Globus pallidus (tissue), 1 donor: ENCODE measurements around the gene ARL5A.
A peak's percentile ranks its signal among the peaks of the same experiment; 100 is the strongest.

Source experiments
- DNase-seq: peaks from one replicate; pipeline ENCODE4 v3.0.0-alpha.2; 2015; ENCODE audit warnings: low spot score

ARL5A gene

DNA sequence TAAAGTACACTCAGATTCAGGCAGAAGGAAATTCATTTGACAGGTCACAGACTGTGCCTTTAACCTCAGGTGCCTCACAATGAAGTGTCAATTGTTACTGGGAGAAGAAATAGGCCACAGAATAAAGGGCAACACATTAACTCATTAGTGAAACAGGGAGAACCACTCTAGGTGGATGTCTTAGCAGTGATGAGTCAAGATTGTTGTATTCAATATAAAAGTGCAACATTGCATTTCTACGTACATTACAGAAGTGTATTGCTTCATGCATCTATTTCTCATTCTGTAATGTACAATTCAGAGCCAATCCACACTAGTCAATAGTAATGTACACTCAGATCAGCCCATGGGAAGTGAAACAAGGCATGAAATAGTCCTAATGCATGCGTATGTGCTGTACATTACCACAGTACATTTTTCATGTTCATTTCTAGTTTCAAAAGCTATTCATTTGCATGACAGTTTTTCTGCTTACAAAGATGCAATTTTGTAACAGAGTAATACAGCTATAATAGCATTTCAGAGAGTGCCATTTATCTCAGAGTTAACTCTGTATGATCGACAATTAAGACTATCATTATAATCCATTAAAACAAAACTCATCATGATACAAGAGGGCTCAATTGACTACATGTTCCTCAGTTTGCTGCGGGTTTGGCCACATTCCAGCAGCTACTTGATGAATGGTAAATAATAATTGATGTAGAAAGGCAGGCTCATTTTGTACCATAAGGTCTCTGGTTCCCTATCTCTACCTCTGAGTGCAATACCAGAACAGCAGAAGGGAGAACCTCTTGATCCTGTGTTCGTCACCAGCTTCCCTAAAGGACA lies 12.2 kb upstream of the ARL5A start:
- no peak for DNase-seq

DNA sequence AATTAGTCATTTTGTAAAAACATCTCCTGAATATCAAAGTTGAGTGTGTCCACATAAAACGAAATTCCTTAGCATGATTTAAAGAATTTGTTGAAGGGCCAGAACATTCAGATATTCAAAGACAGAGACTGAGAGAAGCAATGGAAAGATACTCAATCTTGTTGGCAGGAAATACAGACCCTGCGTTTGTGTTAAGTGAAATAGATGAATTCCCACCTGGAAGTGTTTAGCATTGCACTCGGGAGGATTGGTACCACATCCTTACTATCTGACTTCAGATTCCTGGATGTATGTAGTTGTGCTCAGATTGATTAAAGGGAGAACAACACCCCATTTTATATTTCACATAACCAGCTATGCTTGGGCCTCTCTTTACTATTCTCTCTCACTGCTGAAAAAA lies 9.7 kb upstream of the ARL5A start:
- DNase-seq: no peak

DNA sequence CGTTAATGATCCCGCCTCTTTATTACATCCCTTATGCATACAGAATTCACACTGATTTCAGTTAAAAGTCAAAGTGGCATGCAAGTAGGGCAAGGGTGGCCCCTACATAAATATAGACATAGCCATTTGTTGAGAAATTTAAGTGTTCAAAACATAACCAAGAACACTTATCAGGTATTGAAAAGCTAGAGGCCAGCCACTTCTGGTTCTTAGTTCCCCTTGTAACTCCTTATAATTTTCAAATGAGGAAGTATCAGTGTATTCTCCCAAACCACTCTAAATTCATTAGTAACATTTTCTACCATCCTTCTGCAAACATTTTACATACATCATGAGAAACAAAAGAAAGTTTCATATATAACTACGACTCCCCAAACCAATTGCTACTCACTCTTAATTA lies 5.8 kb upstream of the ARL5A start:
- no peak for DNase-seq

DNA sequence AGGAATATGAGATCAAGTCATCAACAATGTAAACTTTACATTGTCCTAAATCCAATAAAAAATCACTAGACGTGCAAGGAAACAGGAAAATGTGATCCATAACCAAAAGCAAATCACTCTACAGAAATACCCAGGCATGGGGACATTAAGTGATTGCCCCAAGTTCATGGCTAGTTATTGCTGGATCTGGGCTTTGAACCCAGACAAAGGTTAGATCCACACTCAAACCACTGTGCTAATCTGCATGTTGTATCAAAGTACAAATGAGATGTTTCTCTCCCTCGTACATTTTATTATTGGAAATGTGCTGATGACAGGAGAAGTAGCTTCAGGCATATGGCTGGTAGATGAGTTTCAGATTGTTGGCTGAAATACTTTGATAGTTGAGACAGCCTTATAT lies 2.7 kb upstream of the ARL5A start:
- DNase-seq: no peak

DNA sequence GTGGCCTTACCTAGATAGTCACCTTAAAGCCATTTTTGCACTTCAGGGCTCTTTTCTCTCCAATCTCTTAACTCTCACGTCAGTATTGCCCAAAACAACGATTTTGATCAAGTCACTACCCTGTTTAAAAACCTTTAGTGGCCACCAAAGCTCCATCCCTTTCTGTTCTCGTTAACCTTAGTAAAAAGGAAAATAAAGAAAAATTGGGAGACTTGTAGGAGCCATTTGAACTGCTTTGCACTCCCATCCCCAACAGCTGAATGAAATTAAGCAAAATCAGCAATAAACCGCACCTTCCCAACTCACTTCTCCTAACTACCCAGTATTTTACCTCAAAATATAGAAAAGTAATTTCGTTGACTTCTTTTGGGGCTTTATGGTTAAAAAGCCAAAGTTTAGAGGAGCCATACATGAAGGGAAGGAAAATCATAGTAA lies 686 bp upstream of the ARL5A start:
- DNase-seq: no peak

DNA sequence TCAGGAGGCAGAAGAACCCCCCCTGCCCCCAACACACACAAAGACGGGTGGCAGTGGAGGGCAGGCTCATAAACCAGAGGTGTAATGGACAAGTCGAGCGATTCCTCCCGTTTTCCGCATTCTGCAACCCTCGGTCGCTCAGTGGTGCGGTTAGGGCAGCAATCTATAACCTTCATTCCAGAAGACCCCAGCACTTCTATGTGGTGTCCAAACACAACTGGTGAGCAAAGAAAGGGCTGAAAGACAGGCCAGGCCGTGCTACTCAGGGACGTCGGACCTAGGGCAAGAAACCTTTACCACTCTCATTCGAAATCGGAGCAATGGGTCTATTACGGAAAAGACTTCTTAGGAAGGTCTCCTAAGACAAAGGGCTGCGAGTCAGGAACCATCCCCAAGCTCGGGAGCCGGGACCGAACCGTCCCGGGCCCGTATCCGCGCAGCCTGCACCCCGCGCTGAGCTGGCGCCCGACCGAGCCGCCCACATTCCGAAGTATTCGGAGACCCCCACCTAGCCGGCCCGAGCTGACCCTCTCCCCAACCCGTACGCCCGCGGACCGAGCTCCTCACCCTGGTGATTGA lies 568 bp downstream of the ARL5A start:
- DNase-seq: peak; percentile 27

DNA sequence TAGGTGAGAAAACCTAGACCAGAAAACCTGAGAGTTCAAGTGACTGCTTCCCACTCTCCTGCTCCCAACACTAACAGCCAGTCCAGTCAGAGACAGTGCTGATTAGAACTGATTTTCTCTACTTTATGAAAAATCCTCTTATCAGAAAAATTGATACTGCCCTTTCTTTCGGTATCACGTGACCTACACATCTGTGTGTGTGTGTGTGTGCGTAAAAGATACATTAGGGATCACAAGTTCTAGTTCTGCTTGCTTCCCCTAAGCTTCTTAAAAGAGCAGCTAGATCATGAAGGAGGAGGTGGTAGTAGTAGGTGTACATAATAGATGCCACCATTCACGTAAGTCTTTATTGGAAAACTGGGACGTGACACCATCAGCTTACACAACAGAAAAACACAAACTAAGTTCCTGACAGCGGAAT lies 1.5 kb downstream of the ARL5A start:
- peak; percentile 15 for DNase-seq

DNA sequence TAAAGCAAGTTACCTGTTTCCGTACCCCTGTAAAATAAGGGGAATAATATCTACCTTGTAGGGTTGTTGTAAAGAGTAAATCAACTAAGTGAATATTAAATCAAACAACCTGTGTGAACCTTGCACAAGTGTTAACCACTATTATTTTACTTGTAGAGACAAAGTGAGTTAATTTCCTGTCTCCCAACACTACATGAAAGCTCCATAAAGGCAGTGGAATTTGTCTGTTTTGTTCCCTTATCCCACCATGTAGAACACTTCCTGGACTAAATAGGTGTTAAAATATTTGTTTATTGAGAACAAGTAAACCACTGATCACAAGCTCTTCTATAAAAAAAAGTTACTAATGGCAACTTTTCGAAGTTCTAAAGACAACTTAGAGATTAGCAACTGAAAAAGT lies 3.3 kb downstream of the ARL5A start:
- no peak for DNase-seq

DNA sequence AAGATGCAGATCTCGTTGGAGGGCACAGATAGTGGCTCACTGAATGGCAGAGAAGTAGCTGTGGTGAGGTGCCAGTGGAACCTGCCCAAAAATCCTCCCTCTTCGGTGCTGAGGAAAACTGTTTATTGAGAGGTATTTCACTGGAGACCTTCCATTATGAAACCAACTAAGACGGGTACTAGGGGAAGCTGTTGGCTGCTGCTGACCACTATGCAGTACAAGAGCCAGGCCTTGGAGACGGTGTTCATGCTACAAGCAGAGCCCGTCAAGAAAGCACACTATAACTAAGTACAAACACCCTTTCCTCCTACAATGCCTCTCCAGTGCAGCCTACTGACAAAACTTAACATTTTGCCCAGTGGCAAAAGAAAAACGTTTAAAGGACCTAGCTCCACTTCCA lies 4.6 kb downstream of the ARL5A start:
- peak; percentile 10 for DNase-seq

DNA sequence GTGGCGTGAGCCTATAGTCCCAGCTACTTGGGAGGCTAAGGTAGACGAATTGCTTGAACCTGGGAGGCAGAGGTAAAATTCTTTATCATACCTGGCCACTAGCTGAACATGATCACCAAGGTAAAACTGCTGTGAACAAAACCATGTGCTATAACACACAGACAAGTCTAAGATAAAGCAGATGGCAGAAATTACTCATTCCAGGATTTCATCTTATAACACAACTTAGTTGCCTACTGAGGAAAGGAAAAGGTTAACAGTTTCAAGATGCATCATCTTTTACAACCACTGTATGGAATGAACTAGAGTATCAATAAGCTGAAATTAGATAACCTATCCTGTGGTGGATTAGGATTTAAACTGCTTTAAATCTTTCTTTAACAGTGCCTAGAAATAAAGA lies 8.3 kb downstream of the ARL5A start:
- no peak for DNase-seq

DNA sequence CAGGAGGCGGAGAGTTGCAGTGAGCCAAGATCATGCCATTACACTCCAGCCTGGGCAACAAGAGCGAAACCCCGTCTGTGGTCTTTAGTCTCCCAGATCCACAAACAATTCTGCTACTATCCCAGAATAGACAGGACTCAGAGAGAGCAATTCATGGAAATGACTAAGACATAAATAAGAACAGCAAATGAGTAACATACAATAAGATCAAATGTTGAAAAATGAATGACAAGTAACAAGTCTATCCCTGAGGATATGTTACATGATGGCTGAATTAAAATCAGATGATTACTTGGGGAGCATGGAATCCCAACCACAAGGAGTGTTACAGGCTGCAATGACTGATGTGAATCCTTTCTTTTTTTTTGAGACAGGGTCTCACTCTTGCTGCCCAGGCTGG lies 10.3 kb downstream of the ARL5A start:
- no peak for DNase-seq

DNA sequence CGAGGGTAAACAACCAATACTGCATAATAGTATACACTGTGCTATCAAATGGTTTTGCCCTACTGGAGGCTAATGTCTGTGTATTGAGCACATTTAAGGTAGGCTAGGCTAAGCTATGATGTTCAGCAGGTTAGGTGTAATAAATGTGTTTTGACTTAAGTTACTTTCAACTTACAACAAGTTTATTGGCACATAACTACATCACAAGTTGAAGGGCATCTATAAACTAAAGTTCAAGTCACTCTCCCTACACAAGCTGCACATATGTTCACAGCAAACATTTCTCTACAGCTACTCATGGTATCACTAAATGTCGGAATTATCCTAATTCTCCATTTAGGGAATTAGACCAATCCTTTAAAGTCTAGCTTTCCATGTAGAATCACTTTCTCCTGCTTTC lies 11.4 kb downstream of the ARL5A start:
- no peak for DNase-seq

DNA sequence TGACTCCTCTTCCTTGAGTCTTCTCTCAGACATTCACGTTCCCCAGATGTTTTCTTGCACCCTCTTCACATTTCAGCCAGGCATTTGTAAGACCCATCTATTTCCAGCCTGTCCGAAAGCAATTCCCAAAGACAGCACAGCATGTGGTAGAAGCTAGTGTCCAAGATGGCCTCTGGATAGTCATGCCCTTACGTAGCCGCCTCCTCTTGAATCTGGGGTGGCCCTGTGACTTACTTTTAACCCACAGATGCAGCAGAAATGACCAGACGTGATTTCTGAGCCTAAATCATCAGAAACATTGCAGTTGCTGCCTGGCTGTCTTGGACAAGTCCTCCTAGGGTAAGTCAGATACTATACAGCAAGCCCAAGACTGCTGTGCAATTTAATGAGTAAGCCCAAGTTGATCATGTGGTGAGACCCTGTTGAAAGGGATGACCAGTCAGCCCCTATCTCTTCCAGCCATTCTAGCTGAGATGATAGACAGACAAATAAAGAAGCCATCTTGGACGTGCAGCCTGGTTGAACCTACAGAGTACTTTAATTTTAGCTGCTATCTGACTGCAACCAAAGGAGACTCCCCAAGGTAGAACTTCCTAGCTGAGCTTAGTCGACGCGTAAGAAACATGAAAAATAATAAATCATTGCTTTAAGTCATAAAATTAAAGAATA lies 12.3 kb downstream of the ARL5A start:
- DNase-seq: no peak

DNA sequence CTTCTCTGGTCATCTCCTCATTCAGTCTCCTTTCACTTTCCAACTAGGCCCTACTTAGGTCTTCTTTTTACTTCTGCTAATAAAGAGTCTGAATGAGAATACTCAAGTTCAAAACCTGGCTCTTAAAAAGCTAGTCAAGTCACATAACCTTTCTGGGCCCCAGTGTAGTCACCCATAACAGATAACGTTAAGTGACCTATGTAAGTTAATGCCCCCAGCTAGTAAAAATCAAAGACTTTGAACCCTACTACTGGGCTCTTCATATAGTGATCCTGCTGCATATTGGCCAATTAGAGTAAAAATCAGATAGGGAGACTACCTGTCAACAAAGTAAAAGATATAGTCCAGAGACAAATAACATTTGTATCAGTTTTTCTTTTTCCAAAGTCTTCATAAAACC lies 17.7 kb downstream of the ARL5A start:
- no peak for DNase-seq

DNA sequence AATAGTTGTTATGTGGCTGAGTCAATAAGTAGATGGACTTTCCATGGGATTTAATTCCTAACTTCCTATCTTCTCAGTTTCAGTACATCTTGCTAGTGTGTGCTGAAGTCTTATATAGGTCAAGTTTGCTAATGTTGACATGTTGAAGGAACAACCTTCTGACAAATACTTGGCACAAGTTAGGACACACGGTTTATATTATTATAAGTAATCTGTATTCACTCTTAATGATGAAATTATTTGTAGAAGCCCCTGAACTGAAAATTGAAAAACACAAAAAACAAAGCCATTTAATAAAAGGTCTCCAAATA lies 19.2 kb downstream of the ARL5A start:
- no peak for DNase-seq

DNA sequence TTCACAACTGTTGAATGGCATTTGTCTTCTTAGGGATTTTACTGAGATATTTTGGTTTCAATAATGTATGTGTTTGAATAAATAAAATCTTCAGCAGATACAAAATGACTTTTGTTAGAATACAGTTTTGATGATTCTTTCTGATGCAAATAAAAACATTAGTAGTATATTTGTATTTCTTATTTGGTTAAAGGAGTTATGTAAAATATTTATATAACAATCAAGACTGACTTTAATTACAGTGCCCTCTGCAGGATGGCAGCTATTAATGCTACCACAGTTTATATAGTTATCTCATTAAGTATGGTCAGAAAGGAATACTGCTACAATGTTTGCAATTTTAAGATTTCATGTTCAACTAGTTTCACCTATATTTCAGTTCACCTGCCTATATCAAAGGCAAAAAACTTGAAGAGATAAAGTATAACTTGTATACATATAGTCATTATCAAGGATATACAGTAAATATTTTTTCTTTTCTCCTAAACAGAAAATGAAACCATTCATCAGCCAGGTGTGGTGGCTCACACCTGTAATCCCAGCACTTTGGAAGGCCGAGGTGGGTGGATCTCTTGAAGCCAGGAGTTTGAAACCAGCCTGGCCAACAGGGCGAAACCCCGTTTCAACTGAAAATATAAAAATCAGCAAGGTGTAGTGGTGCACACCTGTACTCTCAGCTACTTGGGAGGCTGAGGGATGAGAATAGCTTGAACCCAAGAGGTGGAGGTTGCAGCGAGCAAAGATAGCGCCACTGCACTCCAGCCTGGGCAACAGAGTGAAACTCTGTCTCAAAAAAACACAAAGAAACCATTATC lies 19.8 kb downstream of the ARL5A start:
- DNase-seq: no peak

DNA sequence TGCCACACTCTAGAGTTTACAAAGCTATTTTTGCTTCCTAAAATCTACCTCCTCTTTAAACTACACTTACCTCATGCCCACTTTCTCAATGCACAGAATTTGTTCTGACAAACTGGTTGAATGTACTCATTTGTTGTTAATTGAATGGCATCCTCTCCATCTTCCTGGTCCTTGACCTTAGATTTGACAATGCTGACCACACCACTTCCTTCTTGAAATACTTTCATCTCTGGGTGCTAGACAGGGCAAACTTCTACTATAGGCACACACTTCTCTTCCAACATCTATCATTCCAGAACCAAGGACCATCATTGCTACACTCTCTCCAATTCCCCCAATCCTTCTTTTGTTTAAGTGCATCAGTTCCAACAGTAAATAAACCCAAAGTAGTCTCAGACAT lies 22.3 kb downstream of the ARL5A start:
- no peak for DNase-seq

DNA sequence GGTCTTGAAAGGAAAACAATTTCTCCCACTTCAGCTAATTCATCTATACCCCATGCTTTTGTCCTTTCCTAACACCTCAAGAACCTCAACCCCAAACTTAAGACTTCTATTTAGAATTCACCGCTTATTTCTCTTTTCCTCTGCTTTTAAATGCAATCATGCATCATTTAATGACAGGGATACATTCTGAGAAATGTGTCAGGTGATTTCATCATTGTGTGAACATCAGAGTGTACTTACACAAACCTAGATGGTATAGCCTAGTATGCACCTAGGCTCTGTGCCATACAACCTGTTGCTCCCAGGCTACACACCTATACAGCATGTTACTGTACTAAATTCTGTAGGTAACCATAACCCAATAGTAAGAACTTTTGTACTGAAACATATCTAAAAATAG lies 22.9 kb downstream of the ARL5A start:
- no peak for DNase-seq

DNA sequence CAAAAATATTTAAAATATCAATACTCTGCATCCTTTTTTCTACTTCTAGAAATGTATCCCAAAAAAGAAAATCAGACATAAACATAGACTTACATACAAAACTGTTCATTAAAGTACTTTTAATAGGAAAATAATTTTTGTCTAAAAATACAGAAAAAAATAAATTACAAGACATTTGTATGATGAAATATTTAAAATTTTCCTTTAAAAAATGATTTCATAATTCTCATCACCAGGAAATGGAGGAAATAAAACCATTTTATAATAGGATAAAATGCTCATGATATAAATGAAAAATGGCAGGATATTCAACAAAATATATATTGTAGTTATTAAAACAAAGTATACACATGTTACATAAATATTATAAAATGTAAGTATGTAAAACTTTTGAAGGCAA lies 24.4 kb downstream of the ARL5A start:
- DNase-seq: no peak

DNA sequence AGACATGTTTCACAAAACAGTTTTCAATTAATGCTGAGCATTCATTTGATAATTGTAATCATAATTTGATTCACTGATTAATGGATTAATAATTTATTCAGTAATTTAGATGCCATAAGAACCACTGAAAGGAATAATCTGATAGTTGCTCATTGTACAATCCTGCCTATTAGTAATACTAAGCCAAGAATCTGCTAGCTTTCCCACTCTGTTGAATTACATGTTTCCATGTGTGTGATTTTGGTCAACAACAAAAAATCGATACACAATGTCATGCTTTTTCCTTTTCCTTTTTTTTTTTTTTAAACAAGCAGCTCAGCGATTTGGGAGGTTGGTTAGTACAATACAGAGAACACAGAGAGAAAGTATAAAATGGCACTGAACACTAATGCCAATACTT lies 25.9 kb downstream of the ARL5A start:
- no peak for DNase-seq

DNA sequence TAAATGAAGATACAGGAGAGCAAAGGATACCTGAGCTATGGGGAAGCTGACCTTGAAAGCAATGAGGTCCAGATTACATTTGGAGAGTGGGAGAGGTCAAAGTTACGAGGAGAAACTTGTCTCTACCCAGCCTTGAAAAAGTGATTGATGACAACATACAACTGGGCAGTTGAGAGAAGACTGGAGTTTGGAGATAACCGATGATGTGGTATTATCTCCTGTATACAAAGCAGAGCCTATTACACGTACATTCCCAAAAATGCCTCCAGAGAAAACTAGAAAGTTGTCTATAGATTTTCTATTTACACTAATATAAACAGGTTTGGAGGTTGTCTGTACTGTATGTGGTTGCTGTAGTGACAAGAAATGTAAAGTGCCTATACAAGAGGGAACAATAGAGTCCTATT lies 28.3 kb downstream of the ARL5A start:
- DNase-seq: no peak

DNA sequence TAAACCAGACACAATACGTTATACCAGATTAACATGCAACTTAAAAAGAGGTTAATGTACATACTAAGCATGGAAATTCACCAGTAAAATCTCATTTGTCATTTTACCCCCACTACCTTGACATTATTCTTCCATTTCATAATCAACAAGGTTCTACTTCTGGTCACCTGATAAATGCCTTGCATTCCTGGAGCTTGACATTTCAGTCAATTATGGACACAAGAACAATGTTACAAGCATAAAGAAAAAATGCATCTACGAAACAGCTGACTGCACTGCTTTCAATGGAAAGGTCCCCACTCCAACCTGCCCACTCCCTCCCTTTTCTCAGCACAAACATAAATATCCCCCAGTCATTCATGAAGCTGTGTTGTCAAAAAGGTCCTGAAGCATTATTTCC lies 31.4 kb downstream of the ARL5A start:
- no peak for DNase-seq
